HG03039 (cell line): ENCODE measurements around the gene PRSS38.
"Not testable (repeated sequence)": the region's sequence is repeated elsewhere in the genome, so short reads cannot be mapped to it uniquely, and the experiment has no call there.

Experiments used
- ATAC-seq: cut with Tn5 transposase; IDR thresholded peaks from one replicate; pipeline ENCODE4 v1.9.1; 2021; ENCODE audit warnings: mild to moderate bottlenecking, moderate library complexity; ENCODE audit not compliant: unreplicated experiment

The PRSS38 gene

DNA sequence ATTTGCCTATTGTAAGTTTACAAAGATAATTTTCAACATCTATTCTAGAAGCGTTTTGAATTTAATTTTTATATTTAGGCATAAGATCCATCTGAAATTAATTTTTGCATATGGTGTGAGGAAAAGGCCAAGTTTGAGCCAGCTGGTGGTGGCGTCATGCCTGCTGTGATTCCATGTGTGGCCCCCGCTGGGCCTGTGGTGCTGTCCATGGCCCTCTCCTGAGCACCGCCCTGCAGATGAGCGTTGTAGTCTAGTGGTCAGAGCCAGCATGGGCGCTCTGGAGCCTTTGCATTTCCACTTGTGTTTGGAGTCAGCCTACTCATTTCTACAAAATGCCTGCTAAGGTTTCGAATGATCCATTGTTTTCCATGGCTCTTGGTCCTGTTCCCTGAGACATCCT, 22.7 kb downstream of the PRSS38 start:
- no peak for ATAC-seq

DNA sequence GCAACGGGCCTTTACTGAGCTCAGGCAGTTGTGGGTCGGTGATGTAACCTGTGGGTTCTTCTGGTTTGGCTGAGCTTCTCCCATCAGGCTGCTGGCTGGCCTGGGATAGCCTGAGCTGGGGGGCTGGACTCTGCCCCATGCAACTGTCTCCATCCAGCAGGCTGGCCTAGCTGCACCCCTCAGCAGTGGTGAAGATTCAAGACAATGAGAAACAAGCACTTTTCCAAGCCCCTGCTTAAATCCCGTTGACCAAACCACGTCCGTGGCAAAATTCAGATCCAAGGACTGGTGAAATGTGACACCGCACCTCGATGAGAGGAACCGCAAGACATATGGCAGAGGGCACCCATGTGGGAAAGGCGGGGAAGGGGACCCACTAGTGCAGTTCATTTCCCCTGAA, 25.6 kb downstream of the PRSS38 start:
- no peak for ATAC-seq

DNA sequence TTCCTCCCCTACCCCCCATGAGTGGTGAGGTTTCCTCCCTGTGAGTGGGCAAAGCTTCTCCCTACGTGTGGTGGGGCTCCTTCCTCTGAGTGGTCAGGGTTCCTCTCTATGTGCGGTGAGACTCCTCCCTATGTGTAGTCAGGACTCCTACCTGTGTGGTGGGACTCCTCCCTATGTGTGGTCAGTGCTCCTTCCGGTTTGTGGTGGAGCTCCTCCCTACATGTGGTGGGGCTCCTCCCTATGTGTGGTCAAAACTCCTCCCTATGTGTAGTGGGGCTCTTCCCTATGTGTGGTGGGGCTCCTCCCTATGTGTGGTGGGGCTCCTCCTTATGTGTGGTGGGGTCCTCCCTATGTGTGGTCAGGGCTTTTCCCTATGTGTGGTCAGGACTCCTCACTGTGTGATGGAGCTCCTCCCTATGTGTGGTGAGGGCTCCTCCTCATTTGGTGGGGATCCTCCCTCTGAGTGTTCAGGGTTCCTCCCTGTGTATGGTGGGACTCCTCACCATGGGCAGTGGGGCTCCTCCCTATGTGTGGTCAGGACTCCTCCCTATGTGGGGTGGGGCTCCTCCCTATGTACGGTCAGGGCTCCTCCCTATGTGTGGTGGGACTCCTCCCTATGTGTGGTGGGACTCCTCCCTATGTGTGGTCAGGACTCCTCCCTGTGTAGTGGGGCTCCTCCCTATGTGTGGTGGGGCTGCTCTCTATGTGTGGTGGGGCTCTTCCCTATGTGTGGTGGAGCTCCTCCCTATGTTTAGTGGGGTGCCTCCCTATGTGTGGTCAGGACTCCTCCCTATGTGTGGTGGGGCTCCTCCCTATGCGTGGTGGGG, 29.1 kb downstream of the PRSS38 start:
- no peak for ATAC-seq

DNA sequence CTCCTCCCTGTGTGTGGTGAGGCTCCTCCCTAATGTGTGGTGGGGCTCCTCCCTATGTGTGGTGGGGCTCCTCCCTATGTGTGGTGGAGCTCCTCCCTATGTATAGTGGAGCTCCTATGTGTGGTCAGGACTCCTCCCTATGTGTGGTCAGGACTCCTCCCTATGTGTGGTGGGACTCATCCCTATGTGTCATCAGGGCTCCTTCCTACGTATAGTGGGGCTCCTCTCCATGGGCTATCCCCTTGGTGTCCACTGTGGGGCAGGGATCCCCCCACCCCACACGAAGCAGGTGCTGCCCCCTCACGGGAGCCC, 29.6 kb downstream of the PRSS38 start:
- no peak for ATAC-seq

DNA sequence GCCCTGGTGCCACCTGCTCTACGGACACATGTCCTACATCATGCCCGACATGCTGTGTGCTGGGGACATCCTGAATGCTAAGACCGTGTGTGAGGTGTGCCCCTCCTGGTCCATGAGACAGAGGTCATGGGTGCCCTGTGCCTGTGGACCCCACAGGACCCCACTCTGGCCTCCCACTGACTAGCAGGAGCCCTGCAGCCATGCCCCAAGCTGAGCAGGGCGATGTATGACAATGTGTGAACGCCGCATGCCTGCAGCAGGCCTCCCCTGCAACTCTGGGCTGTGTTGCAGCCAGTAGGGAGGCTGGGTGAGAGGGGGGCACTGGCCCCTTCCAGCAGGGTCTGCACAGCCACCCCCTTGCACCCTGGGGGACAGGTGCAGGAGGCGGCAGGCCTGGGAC, 30.0 kb downstream of the PRSS38 start:
- ATAC-seq = no peak

DNA sequence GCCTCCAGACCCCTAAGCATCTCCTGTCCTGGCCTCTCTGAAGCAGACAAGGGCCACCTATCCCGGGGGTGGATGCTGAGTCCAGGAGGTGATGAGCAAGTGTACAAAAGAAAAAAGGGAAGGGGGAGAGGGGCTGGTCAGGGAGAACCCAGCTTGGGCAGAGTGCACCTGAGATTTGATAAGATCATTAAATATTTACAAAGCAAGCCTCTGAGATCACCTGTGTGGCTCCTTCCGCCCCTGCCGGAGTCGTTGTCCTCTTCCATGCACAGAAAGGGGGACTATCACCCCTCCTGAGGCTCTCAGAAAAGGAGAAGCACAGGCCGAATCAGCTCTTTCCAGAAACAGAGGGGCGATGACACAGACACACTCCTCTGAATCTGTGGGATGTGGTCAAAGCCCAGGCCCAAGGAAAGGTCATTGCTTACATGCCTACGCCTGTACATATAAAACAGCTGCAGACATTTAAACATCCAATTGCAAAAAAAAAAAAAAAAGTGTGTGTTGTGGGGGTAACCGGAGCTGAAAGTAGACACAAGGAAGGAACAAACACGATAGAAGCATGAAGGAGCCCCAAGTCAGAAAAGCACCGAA, 30.9 kb downstream of the PRSS38 start:
- ATAC-seq = no peak

DNA sequence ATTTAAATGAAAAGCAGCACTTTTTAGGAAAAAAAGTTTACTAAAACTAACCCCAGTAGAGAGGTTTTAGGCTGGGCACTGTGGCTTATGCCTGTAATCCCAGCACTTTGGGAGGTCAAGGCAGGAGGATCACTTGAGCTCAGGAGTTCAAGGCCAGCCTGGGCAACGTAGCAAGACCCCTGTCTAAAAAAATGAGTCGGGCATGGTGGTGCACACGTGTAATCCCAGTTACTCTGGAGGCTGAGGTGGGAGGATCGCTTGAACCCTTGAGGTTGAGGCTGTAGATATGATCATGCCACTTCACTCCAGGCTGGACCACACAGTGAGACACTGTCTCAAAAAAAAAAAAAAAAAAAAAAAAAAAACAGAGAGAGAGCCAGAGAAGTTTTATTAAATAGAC, 31.6 kb downstream of the PRSS38 start:
- ATAC-seq = not testable (repeated sequence)

DNA sequence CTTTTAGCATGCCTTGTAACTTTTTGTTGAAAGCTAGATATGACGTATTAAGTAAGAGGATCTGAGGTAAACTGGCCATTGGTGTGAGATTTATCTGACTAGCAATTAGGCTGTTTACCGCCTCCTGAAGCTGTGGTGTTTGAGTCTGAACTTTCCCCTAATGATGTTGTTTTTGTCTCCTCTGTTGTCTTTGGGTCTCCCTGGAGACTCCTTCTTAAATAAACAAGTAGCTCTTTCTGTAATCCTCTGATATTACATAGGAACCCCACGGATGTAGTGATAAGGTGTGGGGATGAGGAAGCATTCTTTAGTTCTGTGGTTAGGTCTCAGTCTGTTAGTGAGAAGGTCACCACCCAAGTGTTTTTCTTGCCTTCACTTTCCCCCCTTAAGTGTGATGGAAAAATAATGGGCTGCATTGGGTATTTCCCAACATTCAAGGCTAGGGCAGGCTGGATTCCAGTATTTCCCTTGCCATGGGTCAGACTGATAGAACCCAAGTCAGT, 33.0 kb downstream of the PRSS38 start:
- ATAC-seq = no peak

DNA sequence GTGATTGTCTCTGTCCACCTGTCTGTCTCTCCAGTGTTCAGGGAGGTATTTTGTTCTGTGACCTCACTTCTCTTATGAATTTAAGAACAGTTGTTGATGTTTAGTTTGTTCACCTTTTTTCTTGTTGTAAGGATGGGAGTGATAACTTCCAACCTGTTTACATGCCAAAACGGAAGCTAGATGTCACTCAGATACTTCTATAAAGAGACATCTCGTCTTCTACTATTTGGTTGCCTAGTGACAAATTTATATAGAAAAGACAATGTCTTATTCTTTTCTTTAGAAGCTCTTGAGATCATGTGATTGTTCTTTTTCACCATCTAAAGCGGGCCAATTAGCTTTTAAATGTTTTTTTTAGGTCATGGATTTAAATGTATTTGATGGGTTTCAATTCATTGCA, 33.8 kb downstream of the PRSS38 start:
- ATAC-seq = no peak

DNA sequence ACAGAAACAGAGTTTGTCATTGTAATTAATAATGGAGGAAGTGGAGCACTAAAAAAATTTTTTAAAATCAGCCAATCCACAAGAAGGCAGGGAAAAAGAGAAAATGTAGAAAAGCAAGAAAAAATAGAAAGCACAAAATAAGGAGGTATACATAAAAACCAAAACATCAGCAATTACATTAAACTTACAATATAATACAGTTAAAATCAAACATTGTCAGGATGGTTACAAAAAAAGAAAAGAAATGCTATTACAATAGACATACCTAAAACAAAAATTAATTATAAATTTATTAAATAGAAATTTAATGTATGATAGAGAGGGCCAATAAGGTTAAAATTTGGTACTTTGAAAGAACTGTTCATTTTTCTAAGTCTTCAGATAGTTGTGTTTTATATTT, 38.7 kb downstream of the PRSS38 start:
- no peak for ATAC-seq

DNA sequence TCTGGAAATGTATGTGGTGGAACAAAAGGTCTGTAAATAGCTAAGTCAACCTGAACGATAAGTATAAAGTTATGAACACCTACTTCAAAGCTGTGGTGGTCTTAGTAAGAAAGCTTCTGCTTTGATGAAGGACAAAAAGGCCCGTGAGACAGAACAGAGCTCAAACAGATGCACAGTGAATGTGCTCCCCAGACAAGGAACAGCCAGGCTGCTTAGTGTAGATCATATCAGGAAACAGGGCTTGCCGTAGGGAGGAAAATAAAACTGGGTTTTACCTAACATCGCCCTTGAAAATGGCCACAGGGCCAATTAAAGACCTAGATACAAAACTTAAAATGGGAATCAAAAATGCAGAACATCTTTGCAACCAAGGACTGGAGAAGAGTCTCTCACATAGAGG, 40.2 kb downstream of the PRSS38 start:
- ATAC-seq = no peak

DNA sequence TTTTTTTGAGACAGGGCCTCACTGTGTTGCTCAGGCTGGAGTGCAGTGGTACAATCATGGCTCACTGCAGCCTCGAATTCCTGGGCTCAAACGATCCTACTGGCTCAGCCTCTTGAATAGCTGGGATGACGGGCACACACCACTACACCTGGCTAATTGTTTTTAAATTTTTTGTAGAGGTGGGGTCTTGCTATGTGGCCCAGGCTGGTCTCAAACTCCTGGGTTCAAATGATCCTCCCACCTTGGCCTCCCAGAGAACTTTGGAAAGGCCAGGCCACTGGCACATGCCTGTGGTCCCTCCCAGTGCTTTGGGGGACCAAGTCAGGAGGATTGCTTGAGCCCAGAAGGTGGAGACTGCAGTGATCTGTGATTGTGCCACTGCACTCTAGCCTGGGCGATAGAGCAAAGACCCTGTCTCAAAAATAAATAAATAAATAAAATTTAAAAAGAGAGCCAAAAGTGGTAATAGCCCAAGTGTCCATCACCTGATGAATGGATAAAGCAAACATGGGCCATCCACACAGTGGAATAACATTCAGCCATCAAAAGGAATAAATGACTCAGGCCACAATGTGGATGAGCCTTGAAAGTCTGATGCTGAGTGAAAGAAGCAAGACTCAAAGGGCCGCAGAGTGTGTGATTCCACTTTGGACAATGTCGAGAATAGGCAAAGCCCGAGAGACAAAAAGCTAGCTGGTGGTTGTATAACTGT, 40.8 kb downstream of the PRSS38 start:
- no peak for ATAC-seq

DNA sequence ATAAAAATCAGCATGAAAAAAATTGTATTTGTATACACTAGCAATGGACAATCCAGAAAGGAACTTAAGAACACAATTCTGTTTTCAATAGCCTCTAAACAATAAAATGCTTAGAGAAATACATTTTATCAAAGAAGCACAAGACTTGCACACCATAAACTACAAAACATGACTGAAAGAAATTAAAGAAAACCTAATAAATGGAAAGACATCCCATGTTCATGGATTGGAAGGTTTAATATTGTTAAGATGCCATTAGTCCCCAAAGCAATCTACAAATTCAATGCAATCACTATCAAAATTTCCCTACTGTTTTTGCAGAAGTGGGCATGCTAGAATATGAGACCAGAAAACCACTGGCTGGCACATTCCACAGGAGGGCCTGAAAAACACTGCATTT, 49.4 kb downstream of the PRSS38 start:
- ATAC-seq = no peak

DNA sequence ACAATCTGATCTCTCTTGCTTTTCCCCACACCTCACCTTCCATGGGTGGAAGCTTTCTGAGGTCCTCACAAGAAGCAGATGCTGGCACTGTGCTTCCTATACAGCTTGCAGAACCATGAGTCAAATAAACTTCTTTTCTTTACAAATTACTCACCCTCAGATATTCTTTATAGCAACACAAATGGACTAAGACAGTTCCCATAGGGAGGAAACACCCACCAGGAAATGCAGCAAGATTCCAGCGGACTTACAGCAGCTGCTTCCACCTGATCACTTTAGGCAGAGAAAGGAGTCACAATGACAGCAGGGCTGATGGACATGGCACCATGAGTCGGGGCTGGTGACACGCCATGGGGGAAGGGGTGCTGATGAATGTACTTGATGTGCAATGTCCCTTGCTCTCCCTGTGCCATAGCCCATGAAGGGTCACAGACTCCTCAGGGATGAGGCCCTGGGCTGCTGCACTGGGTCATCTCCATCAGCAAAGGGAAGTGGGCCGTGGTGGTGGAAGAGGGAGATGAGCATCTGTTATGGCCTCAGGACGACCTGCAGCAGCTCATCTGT, 53.9 kb downstream of the PRSS38 start:
- no peak for ATAC-seq

DNA sequence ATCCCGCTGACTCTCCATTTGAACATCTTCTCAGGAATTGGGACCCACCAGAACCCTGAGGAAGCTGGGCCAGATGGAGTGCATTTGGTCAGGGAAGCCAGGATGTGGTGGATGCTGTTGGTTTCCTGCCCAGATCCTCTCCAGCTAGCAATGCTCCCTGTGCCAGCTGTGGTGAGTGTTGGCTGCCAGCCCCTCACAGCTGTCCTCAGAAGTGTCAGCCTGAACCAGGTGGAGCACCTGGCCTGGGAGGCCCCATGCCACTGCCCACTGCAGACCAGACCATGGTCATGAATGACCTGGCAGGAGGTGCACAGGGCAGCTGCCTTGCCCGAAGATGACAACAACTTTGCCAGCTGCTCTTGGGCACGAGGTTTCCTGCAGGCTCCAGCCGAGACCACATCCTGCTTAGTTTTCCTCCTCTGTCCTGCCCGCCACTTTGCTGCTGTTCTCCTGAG, 54.4 kb downstream of the PRSS38 start:
- ATAC-seq = no peak

DNA sequence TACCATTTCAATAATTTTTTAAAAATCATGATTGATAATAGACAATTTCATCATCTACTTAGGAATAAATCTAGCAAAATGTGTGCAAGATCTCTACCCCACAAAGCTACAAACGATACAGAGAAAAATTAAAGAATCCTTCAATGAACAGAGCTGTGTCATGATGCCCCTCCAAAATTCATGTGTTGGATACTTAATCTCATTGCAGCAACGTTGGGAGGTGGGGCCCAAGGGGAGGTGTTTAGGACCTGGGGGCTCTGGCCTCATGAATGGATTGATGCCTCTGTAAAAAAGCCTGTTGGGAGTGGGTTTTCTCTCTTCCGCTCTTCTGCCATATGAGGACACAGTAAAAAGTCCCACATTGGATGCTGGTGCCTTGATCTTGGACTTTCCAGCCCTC, 54.9 kb downstream of the PRSS38 start:
- ATAC-seq = no peak

DNA sequence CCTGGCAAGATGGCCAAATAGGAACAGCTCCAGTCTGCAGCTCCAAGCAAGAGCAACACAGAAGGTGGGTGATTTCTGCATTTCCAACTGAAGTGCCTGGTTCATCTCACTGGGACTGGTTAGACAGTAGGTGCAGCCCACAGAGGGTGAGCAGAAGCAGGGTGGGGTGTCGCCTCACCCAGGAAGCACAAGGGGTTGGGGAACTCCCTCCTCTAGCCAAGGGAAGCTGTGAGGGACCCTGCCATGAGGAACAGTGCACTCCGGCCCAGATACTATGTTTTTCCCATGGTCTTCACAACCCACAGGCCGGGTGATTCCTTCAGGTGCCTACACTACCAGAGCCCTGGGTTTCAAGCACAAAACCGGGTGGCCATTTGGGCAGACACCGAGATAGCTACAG, 56.4 kb downstream of the PRSS38 start:
- ATAC-seq = not testable (repeated sequence)

DNA sequence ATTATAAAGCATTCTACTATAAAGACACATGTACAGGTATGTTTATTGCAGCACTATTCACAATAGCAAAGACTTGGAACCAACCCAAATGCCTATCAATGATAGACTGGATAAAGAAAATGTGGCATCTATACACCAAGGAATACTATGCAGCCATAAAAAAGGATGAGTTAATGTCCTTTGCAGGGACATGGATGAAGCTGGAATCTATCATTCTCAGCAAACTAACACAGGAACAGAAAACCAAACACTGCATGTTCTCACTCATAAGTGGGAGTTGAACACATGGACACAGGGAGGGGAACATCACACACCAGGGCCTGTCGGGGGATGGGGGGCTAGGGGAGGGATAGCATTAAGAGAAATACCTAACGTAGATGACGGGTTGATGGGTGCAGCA, 62.3 kb downstream of the PRSS38 start:
- ATAC-seq = not testable (repeated sequence)

DNA sequence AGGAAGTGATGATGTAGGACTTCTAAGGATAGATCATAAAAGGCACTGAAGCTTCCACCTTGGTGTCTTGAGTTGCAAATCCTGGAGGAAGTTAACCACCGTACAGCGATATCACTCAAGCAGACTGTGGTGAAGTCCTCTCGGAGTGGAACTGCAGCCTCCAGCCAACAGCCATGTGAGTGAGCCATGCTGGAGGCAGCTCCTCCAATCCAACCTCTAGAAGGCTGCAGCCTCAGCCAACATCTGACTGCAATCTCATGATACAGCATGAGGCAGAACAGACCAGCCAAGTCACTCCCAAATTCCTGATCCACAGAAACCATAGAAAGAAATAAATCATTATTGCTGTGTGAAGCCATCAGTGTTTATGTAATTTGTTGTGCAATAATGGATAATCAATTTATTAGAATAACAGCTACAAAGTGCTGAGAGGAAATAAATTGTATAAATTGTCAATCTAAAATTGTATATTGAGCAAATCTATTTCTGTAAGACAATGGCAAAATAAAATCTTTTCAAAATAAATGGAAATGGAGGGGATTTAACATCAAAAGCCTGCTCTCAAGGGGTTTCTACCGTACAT, 65.0 kb downstream of the PRSS38 start:
- no peak for ATAC-seq

DNA sequence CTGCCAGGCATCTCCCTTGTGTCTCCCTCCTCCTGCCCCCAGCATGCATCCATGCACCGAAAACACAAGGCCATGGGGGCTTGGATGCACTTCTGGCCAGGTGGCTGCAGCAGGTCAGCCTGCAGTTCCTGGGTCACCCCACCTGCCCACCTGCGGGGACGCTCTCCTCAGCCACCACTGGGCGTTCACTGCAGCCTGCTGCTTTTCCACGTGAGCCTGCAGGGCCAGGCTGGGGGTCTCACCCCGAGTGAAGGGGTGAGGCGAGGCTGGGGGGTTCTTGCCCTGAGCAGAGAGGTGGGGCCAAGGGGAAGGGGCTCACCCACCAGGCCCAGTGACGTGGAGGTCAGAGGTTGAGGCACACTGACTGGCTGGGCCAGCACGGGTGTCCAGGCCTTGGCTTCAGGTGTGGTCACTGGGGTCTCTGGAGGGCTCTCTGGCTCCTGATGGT, 67.6 kb downstream of the PRSS38 start:
- ATAC-seq = no peak

DNA sequence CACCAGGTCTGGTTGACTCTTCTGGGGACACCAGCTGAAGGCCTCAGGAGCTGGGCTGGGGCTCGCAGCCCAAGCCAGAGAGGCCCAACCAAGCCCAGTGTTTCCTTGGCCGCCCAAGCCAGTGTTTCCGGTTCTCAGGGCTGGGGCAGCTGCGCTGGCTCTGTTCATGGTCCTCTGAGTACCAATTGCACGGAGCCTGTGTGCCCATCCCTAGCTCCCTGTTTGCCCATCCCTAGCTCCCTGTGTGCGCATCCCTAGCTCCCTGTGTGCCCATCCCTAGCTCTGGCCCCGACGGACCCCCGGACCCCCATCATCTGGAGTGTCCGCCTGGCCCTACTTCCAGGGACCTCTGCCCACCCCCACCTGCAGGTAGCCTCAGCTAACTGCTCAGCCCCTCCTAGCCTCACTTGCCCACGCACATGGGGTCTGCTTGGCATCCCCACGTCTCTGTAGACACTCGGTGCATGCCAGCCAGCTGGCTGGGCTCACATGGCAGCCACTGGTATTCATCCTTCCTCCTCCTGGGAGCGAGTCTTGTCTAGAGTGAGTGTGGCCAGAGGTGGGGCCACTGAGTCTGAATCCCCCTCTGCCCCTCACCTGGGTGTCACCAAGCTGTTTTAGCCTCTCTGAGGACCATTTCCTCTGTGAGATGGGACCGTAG, 68.3 kb downstream of the PRSS38 start:
- ATAC-seq = no peak
